WTC11 (cell line): ENCODE measurements around the gene PDE6H. TPM values are rescaled to one million over a fixed set of nuclear protein-coding genes. Genes with fewer than 3 reads are reported as not detected.

Source experiments
- ATAC-seq: fragments of 200-7000 bp; cut with Tn5 transposase; 2 replicates; pipeline ENCODE4 v1.10.0; 2021; ENCODE audit warnings: mild to moderate bottlenecking, moderate library complexity
- CTCF ChIA-PET: fragments of 300-600 bp; sonication (Branson Sonifier 250); formaldehyde crosslinking; loops from one replicate; lab custom pipeline; 2021; ENCODE audit warnings: antibody characterized with exemption; lab: Charles Lee
- POLR2A ChIA-PET: fragments of 350-600 bp; sonication (Branson Sonifier 250); formaldehyde crosslinking; loops from one replicate; lab custom pipeline; 2021; ENCODE audit warnings: antibody characterized with exemption; lab: Charles Lee
- DNase-seq: peaks from one replicate; pipeline ENCODE4 v3.0.0; 2021; ENCODE audit warnings: low spot score
- H3K27ac Mint-ChIP-seq: 2 replicates; pipeline ENCODE4 v1.8.0; 2021; ENCODE audit warnings: mixed read lengths
- H3K27me3 Mint-ChIP-seq: 2 replicates; pipeline ENCODE4 v1.8.0; 2021; ENCODE audit warnings: low read depth, mild to moderate bottlenecking, moderate library complexity, mixed read lengths
- H3K36me3 Mint-ChIP-seq: 2 replicates; pipeline ENCODE4 v1.8.0; 2021; ENCODE audit warnings: mixed read lengths
- H3K4me1 Mint-ChIP-seq: 2 replicates; pipeline ENCODE4 v1.8.0; 2022; ENCODE audit warnings: mixed read lengths
- H3K4me3 Mint-ChIP-seq: 2 replicates; pipeline ENCODE4 v1.8.0; 2021; ENCODE audit warnings: mild to moderate bottlenecking, moderate library complexity, mixed read lengths
- H3K9me3 Mint-ChIP-seq: 2 replicates; pipeline ENCODE4 v1.8.0; 2021; ENCODE audit warnings: mixed read lengths
- ELF4 ChIP-seq: sonication (generic); formaldehyde crosslinking; IDR thresholded peaks from 2 replicates; pipeline ENCODE4 v1.8.1; 2022; ENCODE audit warnings: low read depth, mild to moderate bottlenecking, moderate library complexity, missing genetic modification reagents
- EMX1 ChIP-seq: fragments of 250-450 bp; sonication (Bioruptor Pico); IDR thresholded peaks from 2 replicates; pipeline ENCODE4 v1.8.0; 2021; ENCODE audit warnings: mild to moderate bottlenecking
- FOXK1 ChIP-seq: sonication (generic); formaldehyde crosslinking; IDR thresholded peaks from 2 replicates; pipeline ENCODE4 v1.8.0; 2022; ENCODE audit warnings: mild to moderate bottlenecking, moderate library complexity, missing genetic modification reagents
- GTF2I ChIP-seq: fragments of 250-450 bp; sonication (Bioruptor Pico); conservative IDR thresholded peaks from 2 replicates; pipeline ENCODE4 v1.4.0; 2021; ENCODE audit warnings: mild to moderate bottlenecking
- HMGA2 ChIP-seq: fragments of 250-450 bp; sonication (Bioruptor Pico); IDR thresholded peaks from 2 replicates; pipeline ENCODE4 v1.4.0; 2021; ENCODE audit warnings: mild to moderate bottlenecking, moderate library complexity
- MXD4 ChIP-seq: fragments of 250-450 bp; sonication (Bioruptor Pico); IDR thresholded peaks from 2 replicates; pipeline ENCODE4 v1.8.0; 2021; ENCODE audit warnings: mild to moderate bottlenecking, moderate library complexity, borderline replicate concordance
- NFATC4 ChIP-seq: fragments of 250-450 bp; sonication (Bioruptor Pico); IDR thresholded peaks from 2 replicates; pipeline ENCODE4 v1.9.0; 2021; ENCODE audit warnings: mild to moderate bottlenecking
- NR3C1 ChIP-seq: sonication (generic); formaldehyde crosslinking; conservative IDR thresholded peaks from 2 replicates; pipeline ENCODE4 v1.8.1; 2023; ENCODE audit warnings: low read depth, mild to moderate bottlenecking, missing genetic modification reagents
- OVOL2 ChIP-seq: fragments of 250-450 bp; sonication (Bioruptor Pico); IDR thresholded peaks from 2 replicates; pipeline ENCODE4 v1.9.0; 2021; ENCODE audit warnings: mild to moderate bottlenecking, borderline replicate concordance
- SP1 ChIP-seq: sonication (generic); formaldehyde crosslinking; conservative IDR thresholded peaks from 2 replicates; pipeline ENCODE4 v1.8.1; 2022; ENCODE audit warnings: missing genetic modification reagents
- ZNF121 ChIP-seq: sonication (generic); formaldehyde crosslinking; IDR thresholded peaks from 2 replicates; pipeline ENCODE4 v1.8.0; 2023; ENCODE audit warnings: missing genetic modification reagents
- ZNF317 ChIP-seq: sonication (generic); formaldehyde crosslinking; IDR thresholded peaks from 2 replicates; pipeline ENCODE4 v1.8.1; 2023; ENCODE audit warnings: low read depth, mild to moderate bottlenecking, moderate library complexity, missing genetic modification reagents, borderline replicate concordance
- total RNA-seq: library from RNA; stranded (reverse); gene quantifications from 3 replicates; pipeline ENCODE4 v1.2.3, GENCODE V29; 2021
- TF ChIP-seq, protein P1 (sequence below): sonication (generic); formaldehyde crosslinking; IDR thresholded peaks from 2 replicates; pipeline ENCODE4 v1.8.1; 2023; ENCODE audit warnings: mild to moderate bottlenecking, missing genetic modification reagents, moderate library complexity
- TF ChIP-seq, protein P2 (sequence below): sonication (generic); formaldehyde crosslinking; IDR thresholded peaks from 2 replicates; pipeline ENCODE4 v1.8.1; 2022; ENCODE audit warnings: mild to moderate bottlenecking, moderate library complexity, missing genetic modification reagents
- TF ChIP-seq, protein P3 (sequence below): sonication (generic); formaldehyde crosslinking; IDR thresholded peaks from 2 replicates; pipeline ENCODE4 v1.8.1; 2022; ENCODE audit warnings: low read depth, mild to moderate bottlenecking, moderate library complexity, missing genetic modification reagents, borderline replicate concordance
- TF ChIP-seq, protein P4 (sequence below): sonication (generic); formaldehyde crosslinking; IDR thresholded peaks from 2 replicates; pipeline ENCODE4 v1.8.0; 2023; ENCODE audit warnings: missing genetic modification reagents, mild to moderate bottlenecking, borderline replicate concordance
- TF ChIP-seq, protein P5 (sequence below): sonication (generic); formaldehyde crosslinking; IDR thresholded peaks from 2 replicates; pipeline ENCODE4 v1.8.1; 2023; ENCODE audit warnings: mild to moderate bottlenecking, missing genetic modification reagents
- TF ChIP-seq, protein P6 (sequence below): fragments of 250-450 bp; sonication (Bioruptor Pico); IDR thresholded peaks from 2 replicates; pipeline ENCODE4 v1.9.0; 2021; ENCODE audit warnings: mild to moderate bottlenecking, borderline replicate concordance

The PDE6H gene
- total RNA-seq, 1 experiment from 2014 or later: not detected

DNA sequence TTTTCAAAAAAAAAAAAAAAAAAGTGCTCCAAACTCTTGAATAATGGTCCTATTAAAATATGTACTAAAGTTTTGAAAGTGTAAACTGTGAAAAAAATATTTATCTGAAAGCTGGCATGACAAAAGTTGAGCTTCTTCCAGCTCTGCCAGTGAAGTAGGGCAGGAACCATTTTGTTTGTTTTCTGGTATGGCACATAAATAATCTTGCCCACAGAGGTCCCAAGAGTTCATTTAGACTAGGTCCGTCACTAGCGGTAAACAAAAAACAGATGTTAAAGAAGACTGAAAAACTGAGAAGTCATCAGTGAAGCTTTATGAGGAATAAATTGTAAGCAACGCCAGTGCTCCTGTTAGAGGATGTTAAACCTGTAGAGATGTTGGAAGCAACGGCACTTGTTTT lies 41.5 kb upstream of the PDE6H start:
- no peak for TF ChIP-seq HMGA2
- no peak for TF ChIP-seq FOXK1 (CRISPR knock-in tag)
- no peak for TF ChIP-seq NFATC4 (CRISPR knock-in tag)
- no peak for TF ChIP-seq ELF4 (CRISPR knock-in tag)
- TF ChIP-seq, protein P1, sequence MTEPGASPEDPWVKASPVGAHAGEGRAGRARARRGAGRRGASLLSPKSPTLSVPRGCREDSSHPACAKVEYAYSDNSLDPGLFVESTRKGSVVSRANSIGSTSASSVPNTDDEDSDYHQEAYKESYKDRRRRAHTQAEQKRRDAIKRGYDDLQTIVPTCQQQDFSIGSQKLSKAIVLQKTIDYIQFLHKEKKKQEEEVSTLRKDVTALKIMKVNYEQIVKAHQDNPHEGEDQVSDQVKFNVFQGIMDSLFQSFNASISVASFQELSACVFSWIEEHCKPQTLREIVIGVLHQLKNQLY (CRISPR knock-in tag): no peak
- no peak for TF ChIP-seq ZNF121 (CRISPR knock-in tag)
- TF ChIP-seq, protein P2, sequence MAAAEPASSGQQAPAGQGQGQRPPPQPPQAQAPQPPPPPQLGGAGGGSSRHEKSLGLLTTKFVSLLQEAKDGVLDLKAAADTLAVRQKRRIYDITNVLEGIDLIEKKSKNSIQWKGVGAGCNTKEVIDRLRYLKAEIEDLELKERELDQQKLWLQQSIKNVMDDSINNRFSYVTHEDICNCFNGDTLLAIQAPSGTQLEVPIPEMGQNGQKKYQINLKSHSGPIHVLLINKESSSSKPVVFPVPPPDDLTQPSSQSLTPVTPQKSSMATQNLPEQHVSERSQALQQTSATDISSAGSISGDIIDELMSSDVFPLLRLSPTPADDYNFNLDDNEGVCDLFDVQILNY (CRISPR knock-in tag): no peak
- TF ChIP-seq GTF2I (CRISPR knock-in tag): no peak
- TF ChIP-seq OVOL2 (CRISPR knock-in tag): no peak
- TF ChIP-seq SP1 (CRISPR knock-in tag): no peak
- TF ChIP-seq, protein P3, sequence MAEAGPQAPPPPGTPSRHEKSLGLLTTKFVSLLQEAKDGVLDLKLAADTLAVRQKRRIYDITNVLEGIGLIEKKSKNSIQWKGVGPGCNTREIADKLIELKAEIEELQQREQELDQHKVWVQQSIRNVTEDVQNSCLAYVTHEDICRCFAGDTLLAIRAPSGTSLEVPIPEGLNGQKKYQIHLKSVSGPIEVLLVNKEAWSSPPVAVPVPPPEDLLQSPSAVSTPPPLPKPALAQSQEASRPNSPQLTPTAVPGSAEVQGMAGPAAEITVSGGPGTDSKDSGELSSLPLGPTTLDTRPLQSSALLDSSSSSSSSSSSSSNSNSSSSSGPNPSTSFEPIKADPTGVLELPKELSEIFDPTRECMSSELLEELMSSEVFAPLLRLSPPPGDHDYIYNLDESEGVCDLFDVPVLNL: no peak
- no peak for TF ChIP-seq NR3C1 (CRISPR knock-in tag)
- TF ChIP-seq, protein P4, sequence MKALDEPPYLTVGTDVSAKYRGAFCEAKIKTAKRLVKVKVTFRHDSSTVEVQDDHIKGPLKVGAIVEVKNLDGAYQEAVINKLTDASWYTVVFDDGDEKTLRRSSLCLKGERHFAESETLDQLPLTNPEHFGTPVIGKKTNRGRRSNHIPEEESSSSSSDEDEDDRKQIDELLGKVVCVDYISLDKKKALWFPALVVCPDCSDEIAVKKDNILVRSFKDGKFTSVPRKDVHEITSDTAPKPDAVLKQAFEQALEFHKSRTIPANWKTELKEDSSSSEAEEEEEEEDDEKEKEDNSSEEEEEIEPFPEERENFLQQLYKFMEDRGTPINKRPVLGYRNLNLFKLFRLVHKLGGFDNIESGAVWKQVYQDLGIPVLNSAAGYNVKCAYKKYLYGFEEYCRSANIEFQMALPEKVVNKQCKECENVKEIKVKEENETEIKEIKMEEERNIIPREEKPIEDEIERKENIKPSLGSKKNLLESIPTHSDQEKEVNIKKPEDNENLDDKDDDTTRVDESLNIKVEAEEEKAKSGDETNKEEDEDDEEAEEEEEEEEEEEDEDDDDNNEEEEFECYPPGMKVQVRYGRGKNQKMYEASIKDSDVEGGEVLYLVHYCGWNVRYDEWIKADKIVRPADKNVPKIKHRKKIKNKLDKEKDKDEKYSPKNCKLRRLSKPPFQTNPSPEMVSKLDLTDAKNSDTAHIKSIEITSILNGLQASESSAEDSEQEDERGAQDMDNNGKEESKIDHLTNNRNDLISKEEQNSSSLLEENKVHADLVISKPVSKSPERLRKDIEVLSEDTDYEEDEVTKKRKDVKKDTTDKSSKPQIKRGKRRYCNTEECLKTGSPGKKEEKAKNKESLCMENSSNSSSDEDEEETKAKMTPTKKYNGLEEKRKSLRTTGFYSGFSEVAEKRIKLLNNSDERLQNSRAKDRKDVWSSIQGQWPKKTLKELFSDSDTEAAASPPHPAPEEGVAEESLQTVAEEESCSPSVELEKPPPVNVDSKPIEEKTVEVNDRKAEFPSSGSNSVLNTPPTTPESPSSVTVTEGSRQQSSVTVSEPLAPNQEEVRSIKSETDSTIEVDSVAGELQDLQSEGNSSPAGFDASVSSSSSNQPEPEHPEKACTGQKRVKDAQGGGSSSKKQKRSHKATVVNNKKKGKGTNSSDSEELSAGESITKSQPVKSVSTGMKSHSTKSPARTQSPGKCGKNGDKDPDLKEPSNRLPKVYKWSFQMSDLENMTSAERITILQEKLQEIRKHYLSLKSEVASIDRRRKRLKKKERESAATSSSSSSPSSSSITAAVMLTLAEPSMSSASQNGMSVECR (CRISPR knock-in tag): no peak
- TF ChIP-seq, protein P5, sequence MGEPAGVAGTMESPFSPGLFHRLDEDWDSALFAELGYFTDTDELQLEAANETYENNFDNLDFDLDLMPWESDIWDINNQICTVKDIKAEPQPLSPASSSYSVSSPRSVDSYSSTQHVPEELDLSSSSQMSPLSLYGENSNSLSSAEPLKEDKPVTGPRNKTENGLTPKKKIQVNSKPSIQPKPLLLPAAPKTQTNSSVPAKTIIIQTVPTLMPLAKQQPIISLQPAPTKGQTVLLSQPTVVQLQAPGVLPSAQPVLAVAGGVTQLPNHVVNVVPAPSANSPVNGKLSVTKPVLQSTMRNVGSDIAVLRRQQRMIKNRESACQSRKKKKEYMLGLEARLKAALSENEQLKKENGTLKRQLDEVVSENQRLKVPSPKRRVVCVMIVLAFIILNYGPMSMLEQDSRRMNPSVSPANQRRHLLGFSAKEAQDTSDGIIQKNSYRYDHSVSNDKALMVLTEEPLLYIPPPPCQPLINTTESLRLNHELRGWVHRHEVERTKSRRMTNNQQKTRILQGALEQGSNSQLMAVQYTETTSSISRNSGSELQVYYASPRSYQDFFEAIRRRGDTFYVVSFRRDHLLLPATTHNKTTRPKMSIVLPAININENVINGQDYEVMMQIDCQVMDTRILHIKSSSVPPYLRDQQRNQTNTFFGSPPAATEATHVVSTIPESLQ (CRISPR knock-in tag): no peak
- no peak for TF ChIP-seq MXD4 (CRISPR knock-in tag)
- TF ChIP-seq, protein P6, sequence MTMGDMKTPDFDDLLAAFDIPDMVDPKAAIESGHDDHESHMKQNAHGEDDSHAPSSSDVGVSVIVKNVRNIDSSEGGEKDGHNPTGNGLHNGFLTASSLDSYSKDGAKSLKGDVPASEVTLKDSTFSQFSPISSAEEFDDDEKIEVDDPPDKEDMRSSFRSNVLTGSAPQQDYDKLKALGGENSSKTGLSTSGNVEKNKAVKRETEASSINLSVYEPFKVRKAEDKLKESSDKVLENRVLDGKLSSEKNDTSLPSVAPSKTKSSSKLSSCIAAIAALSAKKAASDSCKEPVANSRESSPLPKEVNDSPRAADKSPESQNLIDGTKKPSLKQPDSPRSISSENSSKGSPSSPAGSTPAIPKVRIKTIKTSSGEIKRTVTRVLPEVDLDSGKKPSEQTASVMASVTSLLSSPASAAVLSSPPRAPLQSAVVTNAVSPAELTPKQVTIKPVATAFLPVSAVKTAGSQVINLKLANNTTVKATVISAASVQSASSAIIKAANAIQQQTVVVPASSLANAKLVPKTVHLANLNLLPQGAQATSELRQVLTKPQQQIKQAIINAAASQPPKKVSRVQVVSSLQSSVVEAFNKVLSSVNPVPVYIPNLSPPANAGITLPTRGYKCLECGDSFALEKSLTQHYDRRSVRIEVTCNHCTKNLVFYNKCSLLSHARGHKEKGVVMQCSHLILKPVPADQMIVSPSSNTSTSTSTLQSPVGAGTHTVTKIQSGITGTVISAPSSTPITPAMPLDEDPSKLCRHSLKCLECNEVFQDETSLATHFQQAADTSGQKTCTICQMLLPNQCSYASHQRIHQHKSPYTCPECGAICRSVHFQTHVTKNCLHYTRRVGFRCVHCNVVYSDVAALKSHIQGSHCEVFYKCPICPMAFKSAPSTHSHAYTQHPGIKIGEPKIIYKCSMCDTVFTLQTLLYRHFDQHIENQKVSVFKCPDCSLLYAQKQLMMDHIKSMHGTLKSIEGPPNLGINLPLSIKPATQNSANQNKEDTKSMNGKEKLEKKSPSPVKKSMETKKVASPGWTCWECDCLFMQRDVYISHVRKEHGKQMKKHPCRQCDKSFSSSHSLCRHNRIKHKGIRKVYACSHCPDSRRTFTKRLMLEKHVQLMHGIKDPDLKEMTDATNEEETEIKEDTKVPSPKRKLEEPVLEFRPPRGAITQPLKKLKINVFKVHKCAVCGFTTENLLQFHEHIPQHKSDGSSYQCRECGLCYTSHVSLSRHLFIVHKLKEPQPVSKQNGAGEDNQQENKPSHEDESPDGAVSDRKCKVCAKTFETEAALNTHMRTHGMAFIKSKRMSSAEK (CRISPR knock-in tag): no peak
- TF ChIP-seq EMX1 (CRISPR knock-in tag): no peak
- TF ChIP-seq ZNF317: no peak
- Mint-ChIP-seq H3K36me3 (no peaks in the 10 kb centered on the region), H3K27me3 (no peaks in the 10 kb centered on the region), H3K4me3 (no peak overlapping the region), H3K9me3 (no peaks in the 10 kb centered on the region), H3K4me1 (peaks cover 19% of the 10 kb centered on the region), H3K27ac (no peak overlapping the region)
- ChIA-PET CTCF (no interaction called here), POLR2A (no interaction called here)
- no peak for ATAC-seq
- DNase-seq: no peak
